HG02588 (cell line): Measurements from ENCODE around the gene CD58.
"Not testable (repeated sequence)": the region's sequence is repeated elsewhere in the genome, so short reads cannot be mapped to it uniquely, and the experiment has no call there.

Source experiments
- ATAC-seq: cut with Tn5 transposase; IDR thresholded peaks from one replicate; pipeline ENCODE4 v1.9.1; 2021; ENCODE audit warnings: mild to moderate bottlenecking, moderate library complexity; ENCODE audit not compliant: unreplicated experiment

Gene CD58

DNA sequence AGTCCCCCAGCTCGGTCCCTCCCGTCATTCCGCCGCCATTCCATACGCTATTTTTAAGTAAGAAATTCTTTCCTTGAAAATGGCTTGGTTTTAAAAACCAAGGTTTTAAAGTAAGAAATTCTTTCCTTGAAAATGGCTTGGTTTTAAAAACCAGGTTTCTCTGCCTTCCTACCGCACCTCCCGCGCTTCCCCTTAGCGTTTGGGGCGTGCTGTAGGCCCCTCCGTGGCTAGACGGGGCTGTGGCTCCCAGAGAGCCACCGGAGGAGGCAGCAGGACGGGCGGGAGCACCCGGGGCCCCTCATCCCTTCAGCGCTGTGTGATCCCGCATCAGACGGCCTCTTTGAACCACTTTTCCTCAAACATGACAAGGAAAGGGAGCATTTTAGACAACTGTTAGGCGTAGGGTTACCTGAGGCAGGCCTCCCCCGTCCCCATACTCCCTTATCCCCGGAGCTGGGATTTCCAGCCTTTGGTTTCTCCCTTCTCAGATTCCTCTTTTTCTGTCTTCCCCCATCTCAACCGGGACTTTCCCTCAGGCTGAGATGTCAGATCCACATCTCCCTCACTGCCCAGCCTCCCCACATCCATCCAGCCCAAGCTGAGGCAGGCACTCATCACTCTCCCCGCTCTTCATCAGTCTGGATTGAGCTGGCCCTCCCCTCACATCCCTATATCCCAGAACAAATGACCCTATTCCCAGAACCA is 541 bp upstream of the CD58 start:
- ATAC-seq, result no peak

DNA sequence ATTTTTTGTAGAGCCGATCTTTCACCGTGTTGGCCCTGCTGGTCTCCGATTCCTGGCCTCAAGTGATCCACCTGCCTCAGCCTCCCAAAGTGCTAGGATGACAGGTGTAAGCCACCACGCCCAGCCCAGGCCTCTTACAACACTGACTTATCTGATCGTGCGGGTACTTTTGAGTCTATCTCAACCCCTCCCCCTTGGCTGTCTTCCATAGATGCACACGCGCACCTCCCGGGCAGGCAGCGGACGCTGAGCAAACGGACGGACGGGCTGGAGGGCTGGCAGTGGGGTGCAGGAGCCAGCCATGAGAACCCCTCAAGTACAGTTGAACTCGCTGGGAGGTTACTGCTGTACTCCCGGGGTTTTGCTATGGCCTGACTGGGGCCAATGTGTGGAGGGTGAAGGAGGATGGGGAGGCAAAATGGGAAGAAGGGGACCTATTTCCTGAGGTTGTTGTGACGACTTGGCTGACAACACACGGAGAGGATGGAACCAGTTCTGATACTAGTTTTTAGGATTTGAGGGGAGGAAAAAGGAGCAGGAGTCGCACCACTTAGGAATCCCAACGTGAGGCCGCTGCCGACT is 959 bp downstream of the CD58 start:
- no peak for ATAC-seq

DNA sequence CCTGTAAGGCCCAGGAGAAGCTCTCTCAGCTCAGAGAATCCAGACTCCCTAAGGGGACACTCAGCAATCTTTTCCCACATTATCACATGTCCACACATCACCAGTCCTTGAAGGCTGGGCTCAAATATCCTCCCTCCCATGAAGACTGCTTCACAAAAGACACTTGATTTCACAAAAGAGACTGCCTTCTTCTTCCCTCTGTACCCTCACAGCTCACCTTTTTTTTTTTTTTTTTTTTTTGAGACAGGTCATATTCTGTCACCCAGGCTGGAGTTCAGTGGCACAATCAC is 1.5 kb downstream of the CD58 start:
- no peak for ATAC-seq

DNA sequence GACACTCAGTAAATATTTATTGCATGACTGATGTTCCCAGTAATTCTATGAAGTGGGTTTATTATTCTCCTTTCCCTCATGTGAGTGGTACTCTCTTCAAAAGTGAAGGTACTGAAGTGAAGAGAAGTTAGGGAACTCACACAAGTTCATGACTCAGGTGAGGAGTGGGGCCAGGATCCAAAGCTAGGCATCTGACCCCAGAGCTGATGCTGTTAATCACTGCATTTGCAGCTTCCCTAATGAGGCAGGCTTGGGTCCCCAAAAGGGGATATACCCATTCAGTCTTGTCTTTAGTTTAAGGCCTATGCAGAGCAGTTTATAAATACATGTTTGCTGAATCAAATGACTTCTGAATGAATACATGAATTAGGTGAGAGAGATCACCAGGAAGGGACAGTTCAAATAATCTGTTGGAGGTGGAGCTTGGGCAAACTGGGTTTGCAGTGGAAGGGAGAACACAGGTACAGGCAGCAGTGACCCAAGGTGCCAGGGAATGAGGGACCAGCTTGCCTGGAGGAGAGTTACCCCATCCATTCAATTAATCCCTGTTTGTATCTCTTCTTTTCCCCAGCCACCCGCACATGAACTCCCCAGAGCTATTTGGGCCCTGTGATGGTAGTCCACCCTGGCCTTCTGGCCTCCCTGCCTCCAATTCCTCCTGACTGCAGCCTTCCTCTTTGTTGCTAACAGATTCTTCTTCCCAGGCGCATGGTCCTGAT is 2.0 kb downstream of the CD58 start:
- no peak for ATAC-seq

DNA sequence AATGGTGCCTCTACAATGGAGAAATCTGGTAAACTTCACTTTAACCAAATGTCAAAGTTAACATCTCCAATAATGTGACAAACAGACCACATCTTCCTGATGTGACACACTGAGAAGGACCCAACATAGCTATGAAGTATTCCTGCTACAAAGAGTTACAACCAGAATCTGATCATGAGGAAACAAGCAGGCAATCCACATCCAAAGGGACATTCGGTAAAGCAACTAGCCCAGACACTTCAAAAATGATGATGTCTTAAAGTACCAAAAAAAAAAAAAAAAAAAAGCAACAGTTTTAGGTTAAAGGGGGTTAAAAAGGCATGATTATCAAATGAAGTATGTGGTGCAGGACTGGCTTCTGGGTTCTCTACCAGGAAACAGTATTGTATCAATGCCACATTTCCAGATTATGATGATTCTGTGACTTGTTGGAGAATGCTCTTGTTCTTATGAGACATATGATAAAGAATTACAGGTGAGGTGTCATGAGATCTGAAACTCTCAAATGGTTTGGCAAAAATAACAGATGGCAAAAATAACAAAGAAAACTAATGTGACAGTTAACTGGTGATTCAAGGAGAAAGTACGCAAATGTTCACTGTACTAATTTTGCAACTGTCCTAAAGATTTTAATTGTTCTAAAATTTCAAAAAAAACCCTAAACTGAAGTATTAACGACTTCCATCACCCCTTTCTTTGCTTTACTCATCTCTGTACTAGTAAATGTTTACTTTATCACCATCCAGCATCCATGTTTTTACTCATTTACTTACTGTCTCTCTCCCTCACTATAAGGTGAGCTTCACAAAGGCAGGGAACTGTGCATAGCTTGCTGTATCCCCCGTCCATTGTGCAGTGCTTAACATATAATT is 2.8 kb downstream of the CD58 start:
- ATAC-seq, result no peak

DNA sequence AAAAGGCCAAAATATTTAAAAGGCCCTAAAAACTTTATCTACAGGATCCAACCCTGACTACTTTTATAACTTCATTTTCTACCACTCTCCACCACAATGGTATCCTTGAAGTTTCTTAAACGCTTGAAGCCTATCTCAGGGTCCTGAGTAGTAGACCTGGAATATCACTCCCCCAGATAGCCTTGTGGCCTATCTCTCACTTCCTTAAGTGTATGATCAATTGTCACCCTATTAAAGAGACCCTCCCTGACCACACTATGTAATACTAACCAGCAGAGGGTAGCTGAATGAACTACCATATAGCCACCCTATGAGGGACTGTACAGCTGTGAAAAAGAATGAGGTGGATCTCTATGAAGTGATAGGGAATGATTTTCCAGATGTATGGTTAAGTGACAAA is 5.6 kb downstream of the CD58 start:
- no peak for ATAC-seq

DNA sequence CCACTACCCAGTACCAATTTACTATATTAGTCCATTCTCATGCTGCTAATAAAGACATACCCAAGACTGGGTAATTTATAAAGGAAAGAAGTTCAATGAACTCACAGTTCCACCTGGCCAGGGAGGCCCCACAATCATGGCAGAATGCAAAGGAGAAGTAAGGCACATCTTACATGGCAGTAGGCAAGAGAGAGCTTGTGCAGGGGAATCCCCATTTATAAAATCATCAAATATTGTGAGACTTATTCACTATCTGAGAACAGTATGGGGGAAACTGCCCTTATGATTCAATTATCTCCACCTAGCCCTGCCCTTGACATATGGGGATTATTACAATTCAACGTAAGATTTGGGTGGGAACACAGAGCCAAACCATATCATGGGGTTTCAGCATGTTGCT is 6.4 kb downstream of the CD58 start:
- ATAC-seq, result no peak

DNA sequence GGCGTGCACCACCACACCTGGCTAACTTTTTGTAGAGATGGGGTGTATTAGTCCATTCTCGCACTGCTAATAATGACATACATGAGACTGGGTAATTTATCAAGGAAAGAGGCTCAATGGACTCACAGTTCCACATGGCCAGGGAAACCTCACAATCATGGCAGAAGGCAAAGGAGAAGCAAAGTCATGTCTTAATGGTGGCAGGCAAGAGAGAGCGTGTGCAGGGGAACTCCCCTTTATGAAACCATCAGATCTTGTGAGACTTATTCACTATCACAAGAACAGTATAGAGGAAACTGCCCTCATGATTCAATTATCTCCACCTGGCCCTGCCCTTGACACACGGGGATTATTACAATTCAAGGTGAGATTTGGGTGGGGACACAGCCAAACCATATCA is 8.4 kb downstream of the CD58 start:
- ATAC-seq, result not testable (repeated sequence)

DNA sequence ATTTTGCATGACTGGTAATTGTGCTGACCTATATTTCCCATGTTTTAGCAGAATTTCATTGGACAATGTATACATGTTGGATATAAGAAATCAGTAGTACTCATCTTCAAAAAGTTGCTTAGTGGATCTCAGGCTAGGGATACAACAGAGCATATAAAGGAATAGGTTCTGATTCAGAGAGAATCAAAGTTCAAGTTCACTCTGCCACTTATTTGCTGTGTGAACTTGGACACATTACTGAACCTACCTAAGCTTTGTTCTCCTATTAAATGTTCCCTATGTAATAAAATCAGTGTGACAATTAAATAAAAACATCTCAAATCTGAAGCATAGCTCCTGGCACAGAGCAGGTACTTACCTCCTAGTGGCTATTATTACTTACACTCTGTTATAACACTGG is 9.3 kb downstream of the CD58 start:
- no peak for ATAC-seq

DNA sequence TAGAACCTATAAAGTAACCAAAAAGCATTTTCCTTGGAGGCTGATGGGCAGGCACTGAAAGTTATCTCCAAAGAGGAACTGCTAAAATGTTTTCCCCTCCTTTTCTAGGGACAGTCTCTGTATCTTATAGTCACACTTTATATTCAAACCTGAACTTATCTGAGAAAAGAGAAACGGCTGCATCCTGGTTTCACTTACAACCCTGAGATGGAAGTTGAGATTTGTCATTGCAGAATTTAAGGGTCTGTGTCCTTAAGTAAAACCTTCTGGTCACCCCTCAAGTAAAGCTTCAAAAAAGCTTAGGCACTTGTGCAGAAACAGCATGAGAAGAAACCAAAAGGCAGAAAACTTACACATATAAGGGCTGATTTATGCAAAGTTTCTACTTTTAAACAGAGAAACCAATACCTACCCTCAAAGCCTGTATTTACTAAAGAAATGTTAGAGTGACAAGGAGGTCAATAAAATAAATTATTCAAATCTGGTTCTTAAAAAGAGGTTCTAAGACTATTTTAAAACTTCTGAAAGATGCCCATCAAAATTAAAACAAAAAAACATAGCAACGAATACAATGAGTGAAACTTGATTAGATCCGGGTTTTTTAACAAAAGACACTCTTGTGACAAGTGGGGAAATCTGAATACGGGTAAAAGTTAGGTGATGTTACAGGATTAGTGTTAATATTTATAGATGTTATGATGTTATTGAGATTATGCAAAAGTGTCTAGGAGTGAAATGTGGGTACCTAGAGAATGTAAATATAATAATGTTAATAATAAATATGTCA is 9.9 kb downstream of the CD58 start:
- ATAC-seq, result peak; percentile 23

DNA sequence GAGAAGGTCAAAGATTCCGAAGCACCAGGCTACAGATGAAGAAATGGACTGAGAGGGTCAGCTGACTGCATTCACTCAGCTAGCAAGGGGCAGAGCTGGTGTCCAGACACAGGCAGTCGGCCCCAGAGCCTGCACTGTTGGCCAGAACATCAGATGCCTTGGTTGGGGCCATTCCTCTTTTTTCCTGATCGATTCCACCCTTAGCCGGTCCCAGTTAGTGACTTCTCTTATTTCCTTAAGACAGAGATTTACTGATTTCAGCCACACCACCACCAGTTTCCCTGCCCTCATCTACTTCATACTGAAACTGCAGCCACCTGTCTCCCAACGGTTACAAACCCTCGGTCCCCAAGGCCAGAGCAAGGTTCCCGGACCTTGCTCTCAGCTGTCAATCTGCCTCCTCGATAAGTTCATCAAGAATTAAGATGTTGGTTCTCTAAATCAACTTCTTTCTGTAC is 11.5 kb downstream of the CD58 start:
- ATAC-seq, result peak; percentile 41

DNA sequence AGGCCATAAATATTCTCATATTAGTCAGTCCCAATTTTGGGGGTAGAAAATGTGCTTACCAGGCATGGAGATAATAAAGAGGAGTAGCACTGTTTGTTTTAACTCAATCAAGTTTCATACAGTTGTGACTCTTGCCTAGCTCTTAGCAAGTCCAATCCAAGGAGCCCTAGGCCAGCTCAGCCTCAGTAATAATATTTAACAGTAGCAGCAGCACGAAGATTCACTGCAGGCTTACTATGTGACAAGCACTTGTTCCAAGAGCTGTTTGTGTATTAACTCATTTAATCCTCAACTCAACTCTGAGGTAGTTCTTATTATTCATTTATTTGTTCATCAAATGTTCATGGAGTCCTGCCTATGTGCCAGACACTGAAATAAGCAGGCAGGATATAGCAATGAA is 12.3 kb downstream of the CD58 start:
- ATAC-seq, result no peak

DNA sequence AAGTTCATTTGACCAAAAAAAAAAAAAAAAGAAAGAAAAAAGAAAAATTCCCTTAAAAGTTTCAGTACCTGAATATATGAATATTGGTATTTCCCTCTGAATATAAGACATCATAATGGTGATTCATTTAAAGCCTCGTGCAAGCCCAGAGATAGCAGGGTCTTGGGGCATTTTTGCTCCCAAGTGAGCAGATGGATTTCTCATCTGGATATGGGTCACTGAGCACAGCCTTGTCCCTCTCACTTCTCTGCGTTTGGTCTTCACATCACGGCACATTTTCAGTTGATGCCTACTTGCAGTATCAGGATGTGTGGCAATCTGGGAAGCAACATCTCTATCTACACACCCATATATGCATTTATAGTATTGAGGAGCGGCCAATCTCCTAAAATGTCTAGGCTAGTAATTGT is 12.7 kb downstream of the CD58 start:
- ATAC-seq, result peak; percentile 23

DNA sequence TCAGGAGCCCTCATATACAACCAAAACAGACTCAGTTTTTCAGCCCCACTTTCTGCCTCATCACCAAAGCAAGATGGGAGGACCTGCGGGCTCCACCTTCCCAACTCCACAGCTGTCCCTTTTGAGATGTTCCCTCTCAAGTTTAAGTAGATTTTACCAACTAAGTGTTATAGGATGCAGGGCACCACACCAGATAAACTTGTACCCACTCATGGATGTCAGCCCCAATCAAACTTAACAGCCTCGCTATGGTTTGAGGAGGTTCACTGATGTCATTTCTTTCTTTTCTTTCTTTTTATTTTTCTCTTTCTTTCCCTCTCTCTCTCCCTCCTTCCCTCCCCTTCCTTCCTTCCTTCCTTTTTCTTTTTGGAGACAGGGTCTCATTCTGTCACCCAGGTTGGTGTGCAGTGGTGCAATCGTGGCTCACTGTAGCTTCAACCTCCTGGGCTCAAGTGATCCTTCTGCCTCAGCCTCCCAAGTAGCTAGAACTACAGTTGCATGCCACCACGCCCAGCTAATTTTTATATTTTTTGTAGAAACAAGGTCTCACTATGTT is 13.4 kb downstream of the CD58 start:
- ATAC-seq, result no peak

DNA sequence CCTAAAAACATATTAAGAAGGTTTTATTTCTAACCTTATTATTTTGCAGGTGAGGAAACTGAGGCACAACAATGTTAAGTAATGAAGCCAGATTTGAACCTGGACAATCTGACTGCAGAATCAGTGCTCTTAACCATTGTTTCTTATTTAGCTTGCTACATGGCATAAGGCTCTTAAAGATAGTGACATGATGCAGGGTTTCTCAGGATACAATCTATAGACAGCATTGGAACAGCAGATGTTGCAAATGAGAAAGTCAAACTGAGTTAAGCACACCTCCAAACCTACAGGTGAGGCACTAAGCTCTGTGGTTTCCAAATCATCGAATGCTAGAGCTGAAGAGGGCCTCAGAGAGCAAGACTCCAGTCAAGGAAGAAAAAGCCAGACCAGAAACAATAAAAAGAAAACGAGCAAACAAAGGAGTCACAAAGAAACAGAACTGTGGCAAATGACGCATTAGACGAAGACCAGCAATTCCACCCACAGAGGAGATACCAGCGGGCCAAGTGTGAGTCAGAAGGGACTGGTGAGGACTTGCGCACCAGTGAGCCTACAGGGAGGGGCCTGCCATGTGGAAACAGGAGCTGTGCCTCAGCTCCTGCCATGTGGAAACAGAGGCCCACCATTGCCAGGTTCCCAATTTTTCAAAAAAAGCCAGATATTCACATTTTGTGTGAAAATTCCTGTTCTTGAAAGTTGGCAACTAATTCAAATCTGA is 14.4 kb downstream of the CD58 start:
- peak; percentile 59 for ATAC-seq

DNA sequence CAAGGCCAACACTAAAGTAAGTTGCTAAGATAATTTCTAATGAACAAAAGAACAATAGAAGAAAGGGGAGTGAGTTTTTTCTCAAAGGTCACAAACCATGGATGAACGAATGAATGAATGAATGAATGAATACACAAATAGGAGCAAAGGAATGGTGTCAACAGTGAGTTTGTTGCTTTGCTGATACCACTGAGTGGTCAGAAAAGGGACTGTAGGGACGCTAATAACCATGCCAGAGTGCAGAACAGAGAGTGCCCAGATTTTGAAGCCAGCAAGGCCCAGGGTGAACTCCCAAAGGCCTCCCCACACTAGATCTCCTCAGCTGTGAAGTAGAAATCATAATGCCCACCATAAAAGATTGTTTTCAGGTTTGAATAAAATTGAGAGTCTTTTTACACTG is 15.9 kb downstream of the CD58 start:
- no peak for ATAC-seq

DNA sequence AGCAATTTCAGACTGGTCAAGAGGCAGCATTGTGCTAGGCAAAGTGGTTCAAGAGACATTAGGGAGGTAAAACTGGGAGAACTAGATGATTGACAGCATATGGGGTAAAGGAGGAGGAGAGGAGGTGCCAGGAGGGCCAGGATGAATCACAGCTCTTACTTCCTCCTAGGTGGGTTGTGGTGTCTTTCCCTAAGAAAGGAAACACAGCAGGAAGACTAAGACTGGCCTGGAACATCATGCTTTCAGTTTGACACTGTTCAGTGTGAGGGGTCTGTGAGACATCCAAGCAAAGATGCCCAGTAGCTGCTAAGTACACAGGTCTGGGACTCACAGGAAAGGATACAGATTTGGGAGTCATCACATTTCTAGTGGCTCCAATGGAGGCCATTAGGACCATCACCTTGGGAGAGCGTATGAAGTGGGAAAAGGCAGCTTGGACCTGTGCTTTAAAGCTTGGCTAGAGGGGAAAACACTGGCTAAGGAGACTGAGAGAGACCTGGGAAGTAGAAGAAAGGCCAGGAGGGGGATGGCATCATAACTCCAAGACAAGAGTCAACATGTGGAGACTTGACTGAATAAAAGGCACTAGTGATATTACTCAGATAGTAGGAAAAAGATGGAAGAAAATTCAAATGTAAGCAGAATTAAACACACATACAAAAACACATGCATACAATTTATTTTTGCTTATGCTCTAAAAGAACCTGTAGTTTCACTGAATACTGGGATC is 17.3 kb downstream of the CD58 start:
- no peak for ATAC-seq

DNA sequence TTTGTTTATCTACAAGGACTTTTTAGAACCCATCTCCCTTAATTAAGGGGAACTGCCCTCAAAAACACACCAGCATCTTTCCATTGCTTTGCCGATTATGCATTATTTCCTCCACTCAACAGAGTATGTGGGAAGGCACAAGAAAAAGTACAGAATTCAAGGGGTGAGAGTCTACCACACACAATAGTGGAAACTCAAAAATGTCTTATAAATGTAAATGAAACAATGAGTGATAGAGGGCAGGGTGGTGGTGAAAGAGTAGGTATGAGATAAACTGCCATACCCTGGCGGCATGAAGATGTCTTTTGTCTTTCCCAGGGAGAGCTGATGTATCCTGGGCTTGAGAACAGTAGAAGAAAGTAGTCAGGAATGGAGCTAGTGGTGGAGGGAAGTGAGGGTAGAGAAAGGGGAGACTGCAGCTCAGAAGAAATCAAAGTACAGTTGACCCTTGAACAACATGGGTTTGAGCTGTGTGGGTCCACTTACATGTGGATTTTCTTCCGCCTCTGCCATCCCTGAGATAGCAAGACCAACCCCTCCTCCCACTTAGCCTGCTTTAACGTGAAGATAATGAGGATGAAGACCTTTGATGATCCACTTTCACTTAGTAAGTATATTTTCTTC is 24.4 kb downstream of the CD58 start:
- no peak for ATAC-seq

DNA sequence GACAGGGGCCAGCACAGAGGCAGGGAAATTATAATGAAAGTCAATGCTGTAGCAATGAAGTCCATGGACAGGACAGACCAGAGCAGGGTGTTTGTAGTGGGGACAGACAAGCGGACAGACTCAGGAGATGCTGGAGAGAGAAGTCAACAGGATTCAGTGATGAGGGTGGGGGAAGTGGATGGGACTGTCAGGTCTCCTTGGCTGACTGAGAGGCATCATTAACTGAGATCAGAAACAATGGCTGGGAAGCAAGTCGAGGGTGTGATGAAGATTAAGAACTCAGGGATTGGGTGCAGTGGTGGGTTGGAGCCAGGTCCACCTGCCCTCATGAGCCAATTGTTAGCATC is 25.5 kb downstream of the CD58 start:
- peak; percentile 1 for ATAC-seq
